HFF-Myc (cell line): ENCODE data around the gene SLC35E1.
"Not testable (repeated sequence)": the region's sequence is repeated elsewhere in the genome, so short reads cannot be mapped to it uniquely, and the experiment has no call there.

Source experiments
- DNase-seq: peaks from one replicate; pipeline ENCODE4 v3.0.0-alpha.2; 2011; ENCODE audit warnings: low read depth; ENCODE audit errors: extremely low read depth
- H3K4me3 ChIP-seq: replicated peaks from 2 replicates; pipeline ENCODE4 v1.5.1; 2011; ENCODE audit warnings: low read depth, mild to moderate bottlenecking, control low read depth, low read length
- TF ChIP-seq, protein P1 (sequence below): IDR thresholded peaks from 2 replicates; pipeline ENCODE4 v1.5.1; 2012; ENCODE audit warnings: mild to moderate bottlenecking, low read depth, low read length, control low read depth; ENCODE audit errors: missing control alignments

SLC35E1 gene

DNA sequence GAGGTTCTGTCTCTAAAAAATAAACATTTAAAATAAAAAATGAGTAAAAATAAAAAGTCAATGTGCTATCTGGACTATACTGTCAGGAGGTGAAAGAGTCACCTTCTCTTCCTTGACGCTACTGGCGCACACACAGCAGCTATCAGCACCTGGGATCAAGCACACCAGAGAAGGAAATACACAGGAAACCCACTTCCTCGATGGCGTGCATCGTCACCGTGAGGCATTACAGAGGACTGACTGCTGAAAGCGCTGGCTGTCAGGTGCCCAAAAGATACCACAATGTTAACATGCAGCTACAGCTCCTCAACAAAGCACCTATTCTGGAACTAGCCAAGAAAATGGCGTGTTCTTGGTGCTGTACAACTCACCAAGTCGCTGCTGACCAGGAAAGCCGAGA, 6.1 kb downstream of the SLC35E1 start:
- no peak for DNase-seq
- no peak overlapping the region for H3K4me3 ChIP-seq

DNA sequence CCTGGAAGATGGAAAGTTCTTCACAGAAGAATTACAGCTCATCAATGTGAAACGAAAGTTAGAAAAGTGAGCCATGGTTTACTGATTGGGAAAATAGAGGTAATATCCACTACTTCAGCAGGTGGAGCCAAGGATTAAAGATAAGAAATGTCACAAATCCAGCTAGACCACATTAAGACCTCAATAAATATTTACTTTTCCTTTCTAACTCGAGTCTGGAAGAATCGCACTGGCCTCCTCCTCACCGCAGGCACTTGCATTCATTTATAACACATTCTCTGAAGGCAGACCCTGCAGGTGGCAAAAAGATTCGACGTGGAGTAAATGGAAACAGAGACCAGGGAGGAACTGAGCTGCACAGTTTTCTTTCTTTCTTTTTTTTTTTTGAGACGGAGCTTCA, 7.4 kb downstream of the SLC35E1 start:
- TF ChIP-seq, protein P1, sequence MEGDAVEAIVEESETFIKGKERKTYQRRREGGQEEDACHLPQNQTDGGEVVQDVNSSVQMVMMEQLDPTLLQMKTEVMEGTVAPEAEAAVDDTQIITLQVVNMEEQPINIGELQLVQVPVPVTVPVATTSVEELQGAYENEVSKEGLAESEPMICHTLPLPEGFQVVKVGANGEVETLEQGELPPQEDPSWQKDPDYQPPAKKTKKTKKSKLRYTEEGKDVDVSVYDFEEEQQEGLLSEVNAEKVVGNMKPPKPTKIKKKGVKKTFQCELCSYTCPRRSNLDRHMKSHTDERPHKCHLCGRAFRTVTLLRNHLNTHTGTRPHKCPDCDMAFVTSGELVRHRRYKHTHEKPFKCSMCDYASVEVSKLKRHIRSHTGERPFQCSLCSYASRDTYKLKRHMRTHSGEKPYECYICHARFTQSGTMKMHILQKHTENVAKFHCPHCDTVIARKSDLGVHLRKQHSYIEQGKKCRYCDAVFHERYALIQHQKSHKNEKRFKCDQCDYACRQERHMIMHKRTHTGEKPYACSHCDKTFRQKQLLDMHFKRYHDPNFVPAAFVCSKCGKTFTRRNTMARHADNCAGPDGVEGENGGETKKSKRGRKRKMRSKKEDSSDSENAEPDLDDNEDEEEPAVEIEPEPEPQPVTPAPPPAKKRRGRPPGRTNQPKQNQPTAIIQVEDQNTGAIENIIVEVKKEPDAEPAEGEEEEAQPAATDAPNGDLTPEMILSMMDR: no peak
- H3K4me3 ChIP-seq: no peak overlapping the region
- no peak for DNase-seq

More for the DNA sequence above, 6.1 kb downstream of the SLC35E1 start:
- TF ChIP-seq, protein P1: no peak

DNA sequence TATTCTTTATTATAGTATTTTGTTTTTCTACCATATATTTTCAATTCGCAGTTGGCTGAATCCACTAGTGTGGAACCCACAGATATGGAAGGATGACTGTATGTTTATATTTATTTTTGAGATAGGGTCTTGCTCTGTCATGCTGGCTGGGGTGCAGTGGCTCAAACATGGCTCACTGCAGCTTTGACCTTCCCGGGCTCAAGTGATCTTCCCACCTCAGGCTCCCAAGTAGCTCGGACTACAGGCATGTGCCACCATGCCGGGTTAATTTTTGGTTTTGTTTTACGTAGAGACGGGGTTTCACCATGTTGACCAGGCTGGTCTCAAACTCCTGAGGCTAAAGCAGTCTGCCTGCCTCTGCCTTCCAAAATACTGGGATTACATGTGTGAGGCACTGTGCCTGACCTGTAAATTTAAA, 9.6 kb downstream of the SLC35E1 start:
- H3K4me3 ChIP-seq: no peak overlapping the region
- TF ChIP-seq, protein P1: no peak

DNA sequence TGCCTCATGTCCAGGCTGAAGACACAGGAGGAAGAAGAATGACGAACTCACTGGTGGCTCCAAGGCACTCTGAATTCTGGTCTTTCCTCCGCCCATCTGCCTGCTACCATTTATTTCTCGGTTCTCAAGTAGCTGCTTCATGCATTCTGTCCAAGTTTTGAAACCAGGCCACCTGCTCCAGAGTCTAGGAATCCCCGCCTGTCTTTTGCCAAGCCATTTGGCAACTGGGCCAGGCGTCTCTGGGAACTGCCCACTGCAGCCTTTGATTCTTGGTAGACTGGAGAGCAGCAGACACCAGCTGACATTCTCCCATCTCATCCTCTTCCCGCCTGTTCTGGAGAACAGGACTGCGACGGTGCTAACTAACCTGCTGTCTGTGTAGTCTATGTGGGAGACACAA, 10.8 kb downstream of the SLC35E1 start:
- no peak for DNase-seq
- no peak overlapping the region for H3K4me3 ChIP-seq
- TF ChIP-seq, protein P1: no peak

More for the DNA sequence above, 9.6 kb downstream of the SLC35E1 start:
- DNase-seq: no peak

DNA sequence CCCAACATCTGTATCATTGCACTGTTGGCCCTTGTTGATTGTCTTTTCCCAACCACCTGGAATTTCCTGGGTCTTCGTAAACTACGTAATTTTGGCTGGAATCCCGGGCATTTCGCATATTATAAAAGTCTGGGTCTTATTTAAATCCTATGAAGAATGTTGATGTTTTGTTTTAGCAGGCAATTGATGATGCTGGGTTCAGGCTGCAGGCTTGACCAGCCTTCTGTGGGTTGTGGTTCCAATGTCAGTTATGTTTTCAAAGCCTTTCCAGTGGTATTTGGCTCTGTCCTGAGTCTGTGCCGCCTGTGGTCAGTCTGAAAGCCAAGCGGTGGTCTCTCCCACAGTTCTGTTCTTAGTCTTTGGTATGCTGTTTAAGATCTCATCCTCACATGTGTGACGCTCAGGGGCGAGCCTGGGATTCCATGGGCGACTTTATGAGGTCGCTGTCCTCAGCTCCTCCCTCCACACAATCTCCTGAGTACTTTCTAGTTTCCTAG, 12.4 kb downstream of the SLC35E1 start:
- no peak overlapping the region for H3K4me3 ChIP-seq
- TF ChIP-seq, protein P1: no peak
- no peak for DNase-seq

DNA sequence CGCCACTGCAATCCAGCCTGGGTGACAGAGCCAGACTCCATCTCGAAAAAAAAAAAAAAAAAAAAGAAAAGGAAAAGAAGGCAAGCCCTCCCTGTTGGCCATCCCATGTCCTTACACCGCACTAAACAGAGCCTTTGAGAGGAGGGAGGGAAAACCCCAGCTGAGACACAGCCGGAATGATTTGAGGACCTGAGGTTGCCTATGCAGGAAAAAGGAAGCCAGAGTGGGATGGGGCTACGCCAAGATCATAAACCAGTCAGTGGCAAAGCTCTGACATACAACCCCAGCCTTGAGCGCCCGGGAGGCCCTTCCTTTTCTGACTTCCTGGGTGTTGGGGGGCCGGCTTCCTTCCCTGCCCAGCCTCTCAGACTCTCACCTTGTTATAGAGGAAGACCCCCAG, 17.4 kb downstream of the SLC35E1 start:
- no peak overlapping the region for H3K4me3 ChIP-seq
- TF ChIP-seq, protein P1: no peak
- DNase-seq: no peak

DNA sequence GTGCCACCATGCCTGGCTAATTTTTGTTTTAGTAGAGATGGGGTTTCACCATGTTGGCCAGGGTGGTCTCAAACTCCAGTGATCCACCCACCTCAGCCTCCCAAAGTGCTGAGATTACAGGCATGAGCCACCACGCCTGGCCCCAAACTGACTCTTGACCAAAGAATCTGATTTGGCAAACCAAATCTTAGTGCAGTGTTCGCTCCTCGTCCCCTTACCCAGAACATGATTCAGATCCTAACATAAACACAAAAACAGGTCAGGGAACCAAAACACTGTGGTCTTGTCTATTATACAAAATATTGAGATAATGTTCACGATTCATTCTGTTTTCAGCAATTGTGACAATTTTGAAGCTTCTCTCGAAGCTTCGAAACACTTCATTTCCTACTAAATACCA, 20.3 kb downstream of the SLC35E1 start:
- not testable (repeated sequence) for H3K4me3 ChIP-seq, DNase-seq
